CD4-positive, alpha-beta T cell treated with Interleukin-10 for 1 hour (primary cell): ENCODE data around the gene PRKAR1B.
"Not testable (repeated sequence)": the region's sequence is repeated elsewhere in the genome, so short reads cannot be mapped to it uniquely, and the experiment has no call there.

Experiments used
- DNase-seq: peaks from one replicate; pipeline ENCODE4 v3.0.0-alpha.2; 2020

The PRKAR1B gene

DNA sequence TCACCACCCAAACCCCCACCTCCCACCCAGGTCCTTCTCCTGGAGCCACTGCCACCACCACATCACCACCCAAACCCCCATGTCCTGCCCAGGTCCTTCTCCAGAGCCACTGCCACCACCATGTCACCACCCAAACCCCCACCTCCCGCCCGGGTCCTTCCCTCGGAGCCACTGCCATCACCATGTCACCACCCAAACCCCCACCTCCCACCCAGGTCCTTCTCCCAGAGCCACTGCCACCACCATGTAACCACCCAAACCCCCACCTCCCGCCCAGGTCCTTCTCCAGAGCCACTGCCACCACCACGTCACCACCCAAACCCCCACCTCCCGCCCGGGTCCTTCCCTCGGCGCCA, 175.5 kb downstream of the PRKAR1B start:
- not testable (repeated sequence) for DNase-seq

GRCh38 chr7:550881-551614, 176.0 kb downstream of the PRKAR1B start:
- no peak for DNase-seq

GRCh38 chr7:549891-550625, 177.0 kb downstream of the PRKAR1B start:
- no peak for DNase-seq

DNA sequence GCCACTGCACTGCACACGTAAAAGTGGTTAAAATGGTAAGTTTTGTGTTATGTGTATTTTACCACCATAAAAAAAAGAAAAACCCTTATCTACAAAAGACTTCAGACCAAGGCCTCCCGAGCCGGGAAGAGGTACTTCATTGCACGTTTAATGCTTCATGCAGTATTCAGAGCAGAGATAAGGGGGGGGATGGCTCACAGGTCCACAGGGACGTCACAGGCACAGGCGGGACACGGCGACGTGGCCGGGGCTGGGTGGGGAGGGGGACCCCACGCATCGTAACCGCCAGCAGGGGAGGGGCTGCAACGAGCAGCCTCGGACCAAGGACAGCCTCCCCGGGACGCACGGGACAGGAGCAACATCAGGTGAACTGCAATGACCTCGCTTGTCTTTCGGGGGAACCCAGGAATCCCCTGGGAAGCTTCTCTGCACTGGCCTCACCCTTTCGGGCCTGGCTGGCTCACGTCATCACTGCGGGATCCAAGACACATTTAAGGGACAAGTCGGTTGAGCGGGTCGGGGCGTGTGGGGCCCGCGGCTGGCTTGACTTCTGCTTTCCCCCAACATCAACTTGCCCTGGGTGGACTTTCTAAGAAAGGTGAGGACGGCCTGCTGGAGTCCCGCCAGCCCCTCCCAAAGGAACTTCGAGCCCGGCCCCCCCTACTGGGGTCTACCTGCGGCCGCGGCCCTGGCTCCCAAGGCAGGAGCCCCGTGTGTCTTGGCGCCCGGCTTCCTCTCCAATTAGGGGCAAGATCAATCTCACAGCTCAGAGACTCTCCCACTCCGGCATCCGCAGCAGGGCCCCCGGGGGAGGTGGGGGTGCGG, 177.8 kb downstream of the PRKAR1B start:
- no peak for DNase-seq

- DNase-seq: no peak
Observed at GRCh38 chr7:548401-548800, 178.7 kb downstream of the PRKAR1B start.

GRCh38 chr7:545470-545869, 181.6 kb downstream of the PRKAR1B start:
- no peak for DNase-seq

- DNase-seq: no peak
Observed at GRCh38 chr7:544338-545221, 182.5 kb downstream of the PRKAR1B start.

DNA sequence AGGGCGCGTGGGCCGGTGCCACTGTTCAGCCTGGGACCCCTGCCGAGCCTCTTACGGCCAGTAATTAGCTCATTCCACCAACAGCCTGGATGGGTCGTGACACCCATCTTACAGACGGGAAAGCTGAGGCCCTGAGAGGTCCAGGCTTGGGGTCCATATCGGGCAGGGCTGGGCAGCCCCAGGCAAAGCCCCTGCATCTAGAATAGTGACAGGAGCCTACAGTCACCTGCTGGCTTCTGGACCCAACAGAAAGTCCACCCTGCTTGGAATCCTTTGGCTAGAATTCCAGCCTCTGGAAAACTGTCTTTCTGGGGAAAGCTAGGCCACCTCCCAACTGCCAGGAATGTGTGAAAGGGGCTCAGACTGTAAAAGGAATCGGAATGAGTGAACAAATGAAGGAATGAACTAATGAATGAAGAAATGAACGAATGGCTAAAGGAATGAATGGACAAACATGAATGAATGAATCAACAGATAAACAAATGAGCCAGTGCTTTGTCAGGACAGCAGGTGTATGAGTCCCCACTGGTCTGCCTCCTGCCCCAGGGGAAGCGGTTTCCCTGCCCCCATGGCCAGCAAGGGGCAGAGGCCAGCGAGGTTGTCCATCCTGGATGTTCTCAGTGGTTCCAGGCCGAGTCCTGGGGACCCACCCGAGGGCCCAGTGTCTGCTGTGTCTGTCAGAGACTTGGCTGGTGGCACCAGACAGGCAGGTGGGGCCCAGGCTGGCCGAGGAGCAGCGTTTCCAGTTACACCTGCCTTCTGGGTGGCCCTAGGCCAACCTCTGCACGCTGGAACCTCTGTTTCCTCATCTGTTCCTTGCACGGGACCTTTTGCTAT, 183.4 kb downstream of the PRKAR1B start:
- no peak for DNase-seq

DNA sequence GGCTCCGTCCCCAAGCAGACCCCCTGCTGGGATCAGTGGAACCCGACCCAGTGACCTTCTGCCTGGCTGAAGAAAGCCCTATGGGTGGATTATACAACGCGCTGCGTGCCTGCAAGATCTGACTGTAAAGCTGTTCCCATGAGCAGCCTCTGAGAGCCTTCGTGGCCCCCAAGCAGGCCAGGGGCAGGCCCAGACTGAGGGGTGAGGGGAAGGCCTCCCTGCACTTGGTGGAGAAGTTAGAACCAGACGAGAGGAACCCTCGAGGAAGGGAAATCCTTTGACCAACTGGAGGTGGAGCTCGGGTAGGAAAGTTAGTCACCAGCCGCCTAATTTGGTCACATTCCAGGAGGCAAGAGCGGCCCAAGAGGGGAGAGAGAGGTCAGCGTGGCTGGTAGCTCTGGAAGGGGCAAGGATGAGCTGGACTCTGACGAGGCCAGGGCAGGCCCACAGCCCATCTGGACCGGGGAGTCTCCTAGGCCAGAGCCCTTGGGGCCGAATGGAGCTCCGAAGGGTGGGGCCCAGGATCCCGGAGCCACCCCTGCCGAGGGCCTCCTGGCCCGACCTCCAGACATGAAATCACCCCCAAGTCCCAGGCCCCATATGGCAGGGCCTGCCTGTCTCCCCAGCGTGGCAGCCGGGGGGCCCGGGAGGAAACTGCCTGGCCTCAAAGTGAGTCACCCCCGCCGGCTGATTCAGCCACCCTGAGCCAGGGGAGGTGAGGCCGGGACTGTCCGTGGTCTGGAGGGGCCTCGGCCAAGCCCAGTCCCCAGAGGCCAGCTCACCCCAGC, 184.2 kb downstream of the PRKAR1B start:
- no peak for DNase-seq

DNA sequence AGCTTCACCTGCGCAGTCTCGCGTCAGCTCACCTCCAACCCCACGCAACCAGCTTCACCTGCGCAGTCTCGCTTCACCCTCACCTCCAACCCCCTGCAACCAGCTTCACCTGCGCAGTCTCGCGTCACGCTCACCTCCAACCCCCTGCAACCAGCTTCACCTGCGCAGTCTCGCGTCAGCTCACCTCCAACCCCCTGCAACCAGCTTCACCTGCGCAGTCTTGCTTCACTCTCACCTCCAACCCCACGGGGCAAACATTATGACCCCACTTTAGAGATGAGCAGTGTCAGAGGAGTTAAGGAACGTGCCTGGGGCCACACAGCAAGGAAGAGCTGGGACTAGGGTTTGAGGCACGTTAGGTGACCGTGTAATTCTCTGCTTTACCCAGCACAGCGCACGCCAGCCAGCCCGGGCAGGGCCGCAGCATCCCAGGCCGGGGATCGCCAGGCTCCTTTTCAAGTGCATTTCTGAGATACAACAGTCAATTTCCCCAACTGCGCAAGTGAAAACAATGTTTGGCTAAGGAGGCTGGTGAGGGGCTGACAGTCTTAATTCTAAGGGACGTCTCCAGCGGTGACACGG, 184.9 kb downstream of the PRKAR1B start:
- no peak for DNase-seq

- no peak for DNase-seq
Observed at GRCh38 chr7:541661-542060, 185.4 kb downstream of the PRKAR1B start.

- no peak for DNase-seq
Observed at GRCh38 chr7:540997-541396, 186.1 kb downstream of the PRKAR1B start.

- DNase-seq: no peak
Observed at GRCh38 chr7:540579-540978, 186.5 kb downstream of the PRKAR1B start.

DNA sequence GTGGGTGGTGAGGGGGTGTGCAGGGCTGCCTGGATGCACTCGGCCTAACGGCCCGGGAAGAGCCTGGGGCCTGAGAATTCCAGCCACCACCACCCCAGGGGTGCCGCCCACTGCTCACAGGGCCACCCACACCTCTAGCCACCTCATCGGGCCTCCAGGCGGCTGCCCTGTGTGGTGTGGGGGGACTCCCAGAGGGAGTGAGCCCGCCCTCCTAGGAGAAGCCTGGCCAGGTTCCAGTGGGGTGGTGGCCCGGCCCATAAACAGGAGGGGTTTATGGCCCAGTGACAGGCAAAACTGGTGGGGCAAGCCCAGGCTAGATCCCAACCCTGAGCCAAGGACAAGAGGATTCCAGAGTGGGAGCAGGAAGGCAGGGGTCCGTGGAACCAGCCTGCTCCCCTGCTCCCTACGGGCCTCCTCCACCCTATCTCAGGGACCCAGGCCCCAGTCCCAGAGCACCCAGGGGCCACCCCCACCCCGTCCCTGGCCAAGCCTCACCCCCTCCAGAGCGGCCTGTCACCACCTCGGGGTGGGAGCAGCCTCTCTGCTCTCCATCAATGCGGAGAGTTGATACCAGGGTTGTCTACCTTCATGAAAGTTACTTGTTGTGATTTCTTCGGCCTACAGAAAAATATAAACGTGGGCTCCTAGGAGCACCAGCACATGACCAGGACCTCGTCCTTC, 187.2 kb downstream of the PRKAR1B start:
- no peak for DNase-seq

DNA sequence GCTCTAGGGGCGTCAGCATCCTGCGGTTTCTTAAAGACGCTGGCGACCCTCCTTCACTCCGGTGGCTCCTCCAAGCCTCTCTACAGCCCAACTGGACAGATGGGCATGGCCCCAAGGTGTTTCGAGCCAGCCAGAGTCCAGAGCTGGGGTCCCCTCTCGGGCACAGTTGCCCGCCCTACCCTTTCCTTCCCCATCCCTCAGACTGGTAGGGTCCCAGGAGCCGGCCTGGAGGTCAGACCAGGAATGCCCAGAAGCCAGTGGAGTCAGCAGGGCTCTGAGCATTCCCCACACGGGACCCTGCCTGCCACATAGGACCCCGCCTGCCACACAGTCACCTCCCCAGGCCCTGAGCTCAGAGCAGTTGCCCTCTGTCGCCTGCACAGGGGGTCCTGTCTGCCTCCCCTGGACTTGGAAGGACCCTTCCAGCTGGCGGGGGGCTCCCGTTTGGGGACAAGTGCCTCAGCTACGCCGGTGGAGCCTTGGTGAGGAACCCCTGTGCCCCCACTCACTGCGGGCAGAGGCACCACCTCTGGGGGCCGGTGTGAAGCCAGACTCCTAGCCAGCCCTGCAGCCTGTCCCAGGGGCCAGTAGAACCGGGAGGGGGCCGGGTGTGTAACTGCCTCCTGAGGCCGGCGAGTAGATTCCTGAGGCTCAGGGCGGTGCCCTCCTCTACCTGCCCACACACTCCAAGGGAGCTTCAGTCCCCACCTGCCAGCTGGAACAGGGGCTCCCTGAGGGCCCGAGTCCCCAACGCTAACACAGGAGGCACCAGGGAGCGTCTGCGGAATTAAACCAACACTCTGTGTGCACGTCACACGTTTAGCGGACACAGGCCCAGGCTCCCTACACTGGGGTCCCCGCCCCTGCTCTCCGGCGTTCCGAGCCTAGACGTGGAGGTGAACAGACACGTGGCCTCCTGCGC, 188.1 kb downstream of the PRKAR1B start:
- no peak for DNase-seq

DNA sequence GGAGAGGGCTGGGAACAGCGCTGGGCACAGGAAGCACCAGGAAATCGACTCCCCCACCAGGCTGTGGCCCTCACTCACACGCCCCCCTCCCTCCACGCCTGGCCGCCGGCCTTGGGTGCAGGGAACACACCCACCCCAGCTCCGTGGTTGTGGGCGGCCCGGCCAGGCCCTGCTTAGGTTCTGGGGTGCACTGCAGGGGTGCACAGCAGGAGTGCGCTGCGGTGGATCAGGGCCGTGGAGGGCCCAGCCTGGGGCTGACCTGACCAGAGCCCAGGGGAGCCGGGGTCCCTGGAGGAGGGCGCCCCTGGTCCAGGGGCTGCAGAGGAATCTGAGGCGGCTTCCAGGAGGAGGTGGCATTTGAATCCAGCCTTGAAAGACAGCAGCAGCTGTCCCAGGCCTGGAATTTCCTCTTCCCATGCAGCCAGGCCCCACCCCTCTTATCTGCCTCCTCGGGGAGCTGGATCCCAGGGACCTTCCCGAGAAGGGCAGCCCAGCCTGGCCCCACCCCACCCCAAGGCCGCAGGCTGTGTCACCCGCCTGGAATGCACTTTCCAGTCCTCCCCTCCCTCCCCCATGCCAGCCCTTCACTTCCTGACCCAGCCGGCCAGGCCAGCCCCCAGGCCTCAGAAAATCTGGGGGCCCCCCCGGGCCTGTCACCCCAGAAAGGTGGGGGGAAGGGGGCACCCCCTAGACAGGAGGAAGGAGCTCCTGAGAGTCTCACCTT, 189.0 kb downstream of the PRKAR1B start:
- DNase-seq: no peak

DNA sequence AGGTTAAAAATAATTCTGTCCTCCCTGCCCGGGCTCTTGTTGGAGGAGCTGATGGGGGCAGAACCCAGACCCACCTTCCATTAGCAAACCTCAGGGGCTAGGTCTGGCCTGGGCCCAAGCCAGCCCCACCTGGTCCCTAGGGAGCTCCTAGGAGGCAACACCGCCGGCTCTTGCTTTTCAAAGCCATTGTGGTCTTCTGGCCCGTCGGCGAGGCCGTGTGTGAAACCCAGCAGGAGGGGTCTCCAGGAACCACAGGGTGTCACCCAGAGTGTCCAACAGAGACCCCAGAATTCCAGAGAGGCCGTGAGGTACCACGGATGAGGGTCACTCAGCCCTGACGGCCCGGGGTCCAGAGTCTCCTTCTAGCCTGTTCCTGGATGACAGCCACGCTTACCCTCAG, 190.8 kb downstream of the PRKAR1B start:
- no peak for DNase-seq

GRCh38 chr7:534959-535358, 192.1 kb downstream of the PRKAR1B start:
- no peak for DNase-seq
